K562 (cell line): ENCODE measurements around the gene SPSB1. TPM values are rescaled to one million over a fixed set of nuclear protein-coding genes. Genes with fewer than 3 reads are reported as not detected.

Experiments used
- ATAC-seq: fragments of 200-7000 bp; cut with Tn5 transposase; 3 replicates; pipeline ENCODE4 v1.9.1; 2020; ENCODE audit warnings: moderate library complexity
- BruUV-seq: library from RNA; stranded (reverse); fragments of 400-500 nt; replicated peaks from 2 replicates; lab custom pipeline; 2021; lab: Mats Ljungman, UMichigan
- CTCF ChIA-PET: fragments of 300-600 bp; formaldehyde crosslinking; extraction: SDS; loops from one replicate; lab custom pipeline; 2021; ENCODE audit warnings: low intra/inter-chr PET ratio; lab: Yijun Ruan, JAX
- POLR2A ChIA-PET: fragments of 300-600, 350-650 bp; sonication (Branson Sonifier 250); formaldehyde crosslinking; extraction: SDS; loops from one replicate; lab custom pipeline; 2021; ENCODE audit warnings: antibody characterized with exemption, inconsistent platforms; lab: Yijun Ruan, JAX
- DNase-seq, 4 experiments: peaks; one replicate each; pipeline versions ENCODE4 v3.0.0 to v3.0.0-alpha.2; 2011 to 2018; ENCODE audit warnings: low spot score in 3 of 4, mixed read lengths in 3 of 4; ENCODE audit errors: extremely low read depth in 1 of 4
- FAIRE-seq: peaks from 2 replicates; lab custom pipeline; 2011; peaks lifted over from hg19 to GRCh38; lab: Jason Lieb, UNC
- H2AFZ ChIP-seq: 2 replicates; pipeline ENCODE4 v1.6.0; 2011; ENCODE audit warnings: low read depth, low read length, control low read depth, inconsistent platforms
- H3K27ac ChIP-seq: fragments of 200-600 bp; 3 replicates; pipeline ENCODE4 v1.8.0; 2011; ENCODE audit warnings: low read depth, mild to moderate bottlenecking, control low read depth, inconsistent platforms, low read length, moderate library complexity, mixed read lengths; ENCODE audit errors: extremely low read depth
- H3K27me3 ChIP-seq, 2 experiments: fragments of 300-600 bp in 1 of 2; 2 replicates in 1 of 2; 3 replicates in 1 of 2; pipeline versions ENCODE4 v1.6.0 to v1.8.0; 2011; ENCODE audit warnings: inconsistent platforms in 2 of 2, low read length in 2 of 2, mild to moderate bottlenecking in 1 of 2, mixed read lengths in 1 of 2, moderate library complexity in 1 of 2; ENCODE audit not compliant: control insufficient read depth in 2 of 2, insufficient read depth in 2 of 2
- H3K36me3 ChIP-seq: fragments of 300-600 bp; 3 replicates; pipeline ENCODE4 v1.8.0; 2011; ENCODE audit warnings: mild to moderate bottlenecking, low read length, inconsistent platforms; ENCODE audit not compliant: control insufficient read depth, insufficient read depth
- H3K4me1 ChIP-seq, 2 experiments: fragments of 200-600 bp in 1 of 2; replicated peaks in 1 of 2; 2 replicates in 1 of 2; 3 replicates in 1 of 2; pipeline versions ENCODE4 v1.5.1 to v1.8.0; 2011; ENCODE audit warnings: inconsistent platforms in 2 of 2, low read length in 2 of 2, mild to moderate bottlenecking in 1 of 2, mixed read lengths in 1 of 2, moderate library complexity in 1 of 2; ENCODE audit not compliant: control insufficient read depth in 2 of 2, insufficient read depth in 2 of 2
- H3K4me2 ChIP-seq: 2 replicates; pipeline ENCODE4 v1.6.1; 2011; ENCODE audit warnings: low read length, control low read depth, inconsistent platforms, mixed read lengths; ENCODE audit not compliant: insufficient read depth
- H3K4me3 ChIP-seq: fragments of 200-600 bp; sonication (generic), shearing (Covaris generic); 2 replicates; pipeline ENCODE4 v1.5.1; 2016; ENCODE audit warnings: control low read depth, inconsistent platforms
- H3K79me2 ChIP-seq: fragments of 200-600 bp; 3 replicates; pipeline ENCODE4 v1.8.0; 2011; ENCODE audit warnings: low read length, inconsistent platforms; ENCODE audit not compliant: control insufficient read depth, insufficient read depth
- H3K9ac ChIP-seq, 2 experiments: 2 replicates each; pipeline versions ENCODE4 v1.6.0 to v1.6.1; 2011; ENCODE audit warnings: low read depth in 2 of 2, low read length in 2 of 2, control low read depth in 1 of 2, inconsistent platforms in 1 of 2, mild to moderate bottlenecking in 1 of 2, mixed read lengths in 1 of 2; ENCODE audit not compliant: insufficient read depth in 1 of 2
- H3K9me1 ChIP-seq: one replicate; pipeline ENCODE4 v1.6.0; 2011; ENCODE audit warnings: inconsistent platforms, mild to moderate bottlenecking, low read length, moderate library complexity; ENCODE audit not compliant: control insufficient read depth, insufficient read depth
- H3K9me3 ChIP-seq: replicated peaks from 2 replicates; pipeline ENCODE4 v1.5.1; 2011; ENCODE audit warnings: low read depth, low read length, inconsistent platforms; ENCODE audit not compliant: control insufficient read depth, insufficient read depth
- H4K20me1 ChIP-seq: replicated peaks from 2 replicates; pipeline ENCODE4 v1.6.1; 2011; ENCODE audit warnings: low read length, inconsistent platforms, mixed read lengths; ENCODE audit not compliant: control insufficient read depth, insufficient read depth
- BHLHE40 ChIP-seq: IDR thresholded peaks from 2 replicates; pipeline ENCODE4 v1.6.1; 2011; ENCODE audit warnings: low read length, improper control_type of control experiment
- CBX1 ChIP-seq: sonication (generic); IDR thresholded peaks from 2 replicates; pipeline ENCODE4 v1.6.1; 2016; ENCODE audit warnings: antibody characterized with exemption, low read depth, mild to moderate bottlenecking
- CBX5 ChIP-seq: IDR thresholded peaks from 2 replicates; pipeline ENCODE4 v1.6.1; 2014; ENCODE audit warnings: low read depth, borderline replicate concordance
- CSDE1 ChIP-seq, 2 experiments: fragments of 450-650 bp; IDR thresholded peaks; 2 replicates each; pipeline ENCODE4 v1.6.1; 2016; ENCODE audit warnings: mild to moderate bottlenecking in 1 of 2
- EP400 ChIP-seq: fragments of 450-650 bp; IDR thresholded peaks from 2 replicates; pipeline ENCODE4 v1.6.1; 2017; ENCODE audit warnings: antibody characterized with exemption, mild to moderate bottlenecking, moderate library complexity
- FOXK1 ChIP-seq: sonication (generic); formaldehyde crosslinking; IDR thresholded peaks from 2 replicates; pipeline ENCODE4 v1.8.0; 2022; ENCODE audit warnings: missing genetic modification reagents, mild to moderate bottlenecking, borderline replicate concordance
- FOXP1 ChIP-seq: sonication (generic); formaldehyde crosslinking; IDR thresholded peaks from 2 replicates; pipeline ENCODE4 v1.8.0; 2022; ENCODE audit warnings: mild to moderate bottlenecking, missing genetic modification reagents
- HDAC1 ChIP-seq, 2 experiments: fragments of 450-650 bp; IDR thresholded peaks; 2 replicates each; pipeline ENCODE4 v1.6.1; 2016 to 2017; ENCODE audit warnings: inconsistent platforms in 1 of 2, mild to moderate bottlenecking in 1 of 2, moderate library complexity in 1 of 2
- IRF2 ChIP-seq: sonication (generic); formaldehyde crosslinking; IDR thresholded peaks from 2 replicates; pipeline ENCODE4 v1.8.1; 2022; ENCODE audit warnings: mild to moderate bottlenecking, missing genetic modification reagents
- MAZ ChIP-seq, 2 experiments: fragments of 450-650 bp in 1 of 2; sonication (generic) in 1 of 2; formaldehyde crosslinking; IDR thresholded peaks in 1 of 2; conservative IDR thresholded peaks in 1 of 2; 2 replicates each; pipeline versions ENCODE4 v1.4.0 to v1.5.0; 2020; ENCODE audit warnings: mild to moderate bottlenecking in 1 of 2, missing genetic modification reagents in 1 of 2
- MEF2D ChIP-seq: conservative IDR thresholded peaks from 2 replicates; pipeline ENCODE4 v1.6.1; 2016; ENCODE audit warnings: low read depth, missing genetic modification characterization, missing compliant biosample characterization
- MTA2 ChIP-seq: fragments of 450-650 bp; IDR thresholded peaks from 2 replicates; pipeline ENCODE4 v1.6.1; 2016; ENCODE audit warnings: low read depth
- NR3C1 ChIP-seq: sonication (generic); formaldehyde crosslinking; IDR thresholded peaks from 2 replicates; pipeline ENCODE4 v1.8.1; 2022; ENCODE audit warnings: missing genetic modification reagents
- NUFIP1 ChIP-seq: fragments of 450-650 bp; IDR thresholded peaks from 2 replicates; pipeline ENCODE4 v1.6.1; 2018; ENCODE audit not compliant: partially characterized antibody
- RFX1 ChIP-seq: fragments of 450-650 bp; IDR thresholded peaks from 2 replicates; pipeline ENCODE4 v1.6.1; 2016; ENCODE audit warnings: mild to moderate bottlenecking, moderate library complexity
- U2AF2 ChIP-seq: fragments of 200-400 bp; formaldehyde crosslinking; optimal IDR thresholded peaks from 2 replicates; pipeline ENCODE3; 2017; ENCODE audit warnings: low read depth, mild to moderate bottlenecking, low read length
- ZC3H8 ChIP-seq: fragments of 450-650 bp; IDR thresholded peaks from 2 replicates; pipeline ENCODE4 v1.6.1; 2017
- ZNF23 ChIP-seq: fragments of 250-450 bp; sonication (Bioruptor Pico); IDR thresholded peaks from 2 replicates; pipeline ENCODE4 v1.4.0; 2020; ENCODE audit warnings: mild to moderate bottlenecking
- ZNF584 ChIP-seq: fragments of 200-800 bp; sonication (Bioruptor generic); IDR thresholded peaks from 2 replicates; pipeline ENCODE4 v1.6.1; 2016; ENCODE audit warnings: low read depth, mild to moderate bottlenecking, missing genetic modification characterization, missing compliant biosample characterization
- WGBS: fragments of 100-300 bp; shearing (Covaris generic); methylation state at CpG from one replicate; pipeline ENCODE4 v1.1.6; 2016; ENCODE audit warnings: low coverage, mixed read lengths; ENCODE audit not compliant: insufficient coverage; ENCODE audit errors: missing lambda C conversion rate; 5-methylcytosine and 5-hydroxymethylcytosine counted together
- in situ Hi-C: fragments of 300-500 bp; cut with MboI; formaldehyde crosslinking; loops from 4 replicates; pipeline ENCODE4 v1.15.0; 2018; ENCODE audit warnings: inconsistent platforms, mixed read lengths
- intact Hi-C: fragments of 100-400 bp; cut with micrococcal nuclease; formaldehyde crosslinking; loops from 2 replicates; pipeline ENCODE4 v1.14.2; 2022
- polyA plus RNA-seq, 8 experiments: library from polyadenylated mRNA; depleted of rRNA in 4 of 8; stranded (reverse) in 5 of 8; unstranded in 3 of 8; fragments of >200 nt; fragmentation: Nextera tagmentation in 2 of 8; fragmentation: Illumina TruSeq in 1 of 8; extraction: Ambion mirVana in 2 of 8; extraction: Trizol in 1 of 8; gene quantifications; 2 replicates each; pipeline versions ENCODE4 v1.2.1 to v1.2.3, GENCODE V29; 2011 to 2014; ENCODE audit warnings: inconsistent platforms in 1 of 8, missing spikeins in 1 of 8
- total RNA-seq, 7 experiments: library from RNA; depleted of rRNA in 6 of 7; stranded (reverse); fragments of >200 nt in 6 of 7; fragmentation: Illumina TruSeq in 2 of 7; extraction: Trizol in 2 of 7; gene quantifications; 2 replicates each; pipeline versions ENCODE4 v1.2.1 to v1.2.3, GENCODE V29; 2011 to 2021; ENCODE audit warnings: low replicate concordance in 1 of 7
- TF ChIP-seq, protein P1 (sequence below): fragments of 250-450 bp; sonication (Bioruptor Pico); IDR thresholded peaks from 2 replicates; pipeline ENCODE4 v1.5.0; 2020; ENCODE audit warnings: mild to moderate bottlenecking
- TF ChIP-seq, protein P2 (sequence below), 2 experiments: fragments of 450-650 bp; IDR thresholded peaks; 2 replicates each; pipeline ENCODE4 v1.6.1; 2016
- TF ChIP-seq, protein P3 (sequence below): fragments of 250-450 bp; sonication (Bioruptor Pico); IDR thresholded peaks from 2 replicates; pipeline ENCODE4 v1.4.0; 2020

SPSB1 gene
- total and polyA plus RNA-seq, 9 of the 15 experiments (the other 6 are each of a cell fraction or from before 2014, with no cell fraction given), result 0.06 to 0.35 (median 0.14) TPM; not detected in 6

DNA sequence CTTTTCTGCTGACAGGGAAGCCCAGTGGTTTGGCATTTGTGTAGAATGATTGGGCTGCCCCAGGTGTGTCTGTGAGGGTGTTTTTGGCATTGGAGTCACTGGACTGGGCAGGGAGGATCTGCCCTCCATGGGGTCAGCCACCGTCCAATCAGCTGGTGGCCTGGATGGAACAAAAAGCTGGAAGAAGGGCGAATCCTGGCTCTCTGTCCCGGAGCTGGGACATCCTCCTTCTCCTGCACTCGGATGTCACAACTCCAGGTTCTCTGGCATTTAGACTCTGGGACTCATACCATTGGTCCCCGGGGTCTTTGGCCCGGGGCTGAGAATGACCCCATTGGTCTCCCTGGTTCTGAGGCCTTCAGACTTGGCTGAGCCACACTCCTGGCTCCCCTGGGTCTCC lies 11.2 kb downstream of the SPSB1 start (continued):
- TF ChIP-seq CBX1, result no peak
- TF ChIP-seq, protein P1, sequence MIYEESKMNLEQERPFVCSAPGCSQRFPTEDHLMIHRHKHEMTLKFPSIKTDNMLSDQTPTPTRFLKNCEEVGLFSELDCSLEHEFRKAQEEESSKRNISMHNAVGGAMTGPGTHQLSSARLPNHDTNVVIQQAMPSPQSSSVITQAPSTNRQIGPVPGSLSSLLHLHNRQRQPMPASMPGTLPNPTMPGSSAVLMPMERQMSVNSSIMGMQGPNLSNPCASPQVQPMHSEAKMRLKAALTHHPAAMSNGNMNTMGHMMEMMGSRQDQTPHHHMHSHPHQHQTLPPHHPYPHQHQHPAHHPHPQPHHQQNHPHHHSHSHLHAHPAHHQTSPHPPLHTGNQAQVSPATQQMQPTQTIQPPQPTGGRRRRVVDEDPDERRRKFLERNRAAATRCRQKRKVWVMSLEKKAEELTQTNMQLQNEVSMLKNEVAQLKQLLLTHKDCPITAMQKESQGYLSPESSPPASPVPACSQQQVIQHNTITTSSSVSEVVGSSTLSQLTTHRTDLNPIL (CRISPR knock-in tag), result no peak
- no peak for TF ChIP-seq NUFIP1
- TF ChIP-seq RFX1, result no peak
- no peak for TF ChIP-seq CBX5

DNA sequence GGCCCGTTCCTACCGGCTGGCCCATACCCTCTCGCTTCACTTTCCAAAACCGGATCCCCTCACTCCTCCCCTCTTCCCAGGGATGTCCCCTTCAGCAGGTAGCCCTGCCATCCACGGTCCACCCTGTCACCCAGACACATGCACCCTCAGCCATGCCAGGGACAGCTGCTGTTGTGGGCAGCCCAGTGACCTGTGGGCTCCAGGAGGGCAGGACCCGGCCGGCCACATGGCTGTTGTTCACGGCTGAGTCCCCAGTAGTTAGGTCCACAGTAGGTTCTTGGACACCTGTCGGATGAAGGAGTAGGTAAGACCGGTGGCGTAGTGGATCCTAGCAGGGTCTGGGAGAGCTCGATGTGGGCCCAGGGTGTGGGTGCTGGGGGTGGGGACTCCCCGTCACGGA lies 12.5 kb downstream of the SPSB1 start:
- 6% methylated on average over 14 of the region's 14 CpGs for WGBS
- no peak overlapping the region for H3K4me3 ChIP-seq
- ChIA-PET CTCF (no interaction called here), POLR2A (no interaction called here)
- no peaks in the 10 kb centered on the region for H3K36me3 ChIP-seq
- peaks cover 3 to 6% of the 10 kb centered on the region in 2 experiments; a peak in 4 of 5 replicates for H3K4me1 ChIP-seq
- H3K9ac ChIP-seq, result peak overlapping the region in 1 of 2 experiments; percentile 39; a peak in 1 of 4 replicates
- DNase-seq (no peak), FAIRE-seq (no peak), ATAC-seq (no peak)
- intact Hi-C loops (no loop called here), in situ Hi-C loops (no loop called here)
- H3K4me2 ChIP-seq, result no peak overlapping the region
- no peaks in the 10 kb centered on the region for H3K9me1 ChIP-seq
- peaks cover 46 to 65% of the 10 kb centered on the region in 2 experiments for H3K27me3 ChIP-seq
- H3K27ac ChIP-seq, result no peak overlapping the region
- no TSS peak for BruUV-seq
- H3K79me2 ChIP-seq, result no peaks in the 10 kb centered on the region
- no peak overlapping the region for H2AFZ ChIP-seq
- H4K20me1 ChIP-seq, result peaks cover 16% of the 10 kb centered on the region; the same call in 1 of the 2 replicates
- no peaks in the 10 kb centered on the region for H3K9me3 ChIP-seq
- TF ChIP-seq IRF2 (no peak), FOXK1 (CRISPR knock-in tag) (no peak), MTA2 (no peak), FOXP1 (CRISPR knock-in tag) (no peak), MAZ (CRISPR knock-in tag; conservative IDR thresholded peaks at IDR 0.05 in 1 of 2, IDR thresholded peaks at IDR 0.05 in 1 of 2) (no peak), U2AF2 (no peak), BHLHE40 (no peak), CSDE1 (IDR thresholded peaks at IDR 0.05) (no peak), MEF2D (no peak), ZNF23 (CRISPR knock-in tag) (no peak), ZC3H8 (no peak), HDAC1 (IDR thresholded peaks at IDR 0.05) (no peak), NR3C1 (CRISPR knock-in tag) (no peak), ZNF584 (CRISPR knock-in tag) (no peak), EP400 (no peak)
- TF ChIP-seq, protein P2, sequence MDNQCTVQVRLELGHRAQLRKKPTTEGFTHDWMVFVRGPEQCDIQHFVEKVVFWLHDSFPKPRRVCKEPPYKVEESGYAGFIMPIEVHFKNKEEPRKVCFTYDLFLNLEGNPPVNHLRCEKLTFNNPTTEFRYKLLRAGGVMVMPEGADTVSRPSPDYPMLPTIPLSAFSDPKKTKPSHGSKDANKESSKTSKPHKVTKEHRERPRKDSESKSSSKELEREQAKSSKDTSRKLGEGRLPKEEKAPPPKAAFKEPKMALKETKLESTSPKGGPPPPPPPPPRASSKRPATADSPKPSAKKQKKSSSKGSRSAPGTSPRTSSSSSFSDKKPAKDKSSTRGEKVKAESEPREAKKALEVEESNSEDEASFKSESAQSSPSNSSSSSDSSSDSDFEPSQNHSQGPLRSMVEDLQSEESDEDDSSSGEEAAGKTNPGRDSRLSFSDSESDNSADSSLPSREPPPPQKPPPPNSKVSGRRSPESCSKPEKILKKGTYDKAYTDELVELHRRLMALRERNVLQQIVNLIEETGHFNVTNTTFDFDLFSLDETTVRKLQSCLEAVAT (IDR thresholded peaks at IDR 0.05), result no peak
- TF ChIP-seq, protein P3, sequence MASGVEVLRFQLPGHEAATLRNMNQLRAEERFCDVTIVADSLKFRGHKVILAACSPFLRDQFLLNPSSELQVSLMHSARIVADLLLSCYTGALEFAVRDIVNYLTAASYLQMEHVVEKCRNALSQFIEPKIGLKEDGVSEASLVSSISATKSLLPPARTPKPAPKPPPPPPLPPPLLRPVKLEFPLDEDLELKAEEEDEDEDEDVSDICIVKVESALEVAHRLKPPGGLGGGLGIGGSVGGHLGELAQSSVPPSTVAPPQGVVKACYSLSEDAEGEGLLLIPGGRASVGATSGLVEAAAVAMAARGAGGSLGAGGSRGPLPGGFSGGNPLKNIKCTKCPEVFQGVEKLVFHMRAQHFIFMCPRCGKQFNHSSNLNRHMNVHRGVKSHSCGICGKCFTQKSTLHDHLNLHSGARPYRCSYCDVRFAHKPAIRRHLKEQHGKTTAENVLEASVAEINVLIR, result no peak
